ENCODE measurements around the gene NOS3. TPM values are rescaled to one million over a fixed set of nuclear protein-coding genes. Genes with fewer than 3 reads are reported as not detected.

Gene NOS3
- total and polyA plus RNA-seq, 2 experiments from 2014 or later: 2.6 to 6.1 TPM

DNA sequence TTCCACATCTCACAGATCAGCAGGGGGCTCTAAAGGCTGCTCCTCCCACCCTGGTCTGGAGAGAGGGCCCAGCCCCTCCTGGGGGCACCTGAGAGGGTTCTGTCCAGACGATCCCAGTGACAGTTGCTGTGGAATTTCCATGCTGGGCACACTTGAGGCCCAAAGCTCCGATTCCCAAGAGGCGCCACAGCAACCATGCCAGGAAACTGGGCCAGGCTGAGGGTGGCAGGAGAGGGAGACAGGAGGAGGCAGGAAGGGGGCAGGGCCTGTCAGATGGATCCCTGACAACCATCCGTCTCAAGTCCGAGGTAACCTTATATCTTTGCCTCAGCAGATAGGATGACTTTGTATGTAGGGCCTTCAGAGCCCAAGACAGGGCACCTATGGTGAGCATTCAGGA is 4.3 kb upstream of the NOS3 start:
- no peak overlapping the region for H3K27ac Mint-ChIP-seq
- Histone ChIP-seq H3K36me3 (ENCODE audit: insufficient read depth) (no peaks in the 10 kb centered on the region), H3K79me2 (replicated peaks; ENCODE audit: insufficient read depth) (no peaks in the 10 kb centered on the region), H4K20me1 (replicated peaks; ENCODE audit: insufficient read depth) (no peaks in the 10 kb centered on the region), H3K27ac (ENCODE audit: low read depth) (no peak overlapping the region), H3K9me2 (ENCODE audit: insufficient read depth) (no peaks in the 10 kb centered on the region), H3K4me3 (no peak overlapping the region), H2AFZ (no peak overlapping the region), H3K4me1 (ENCODE audit: insufficient read depth) (peaks cover 4% of the 10 kb centered on the region), H3F3A (replicated peaks; ENCODE audit: low read depth) (no peaks in the 10 kb centered on the region), H3K4me2 (no peak overlapping the region), H3K27me3 (ENCODE audit: insufficient read depth) (peaks cover 7% of the 10 kb centered on the region; the same call in 1 of the 2 replicates)
- H3K27me3 Mint-ChIP-seq (ENCODE audit: insufficient read depth, low read depth, poor library complexity): peaks cover 24% of the 10 kb centered on the region
- no peak overlapping the region for H3K4me3 Mint-ChIP-seq
- H3K36me3 Mint-ChIP-seq (ENCODE audit: low read depth): peaks cover 24% of the 10 kb centered on the region
- ATAC-seq: no peak
- peaks cover 24% of the 10 kb centered on the region for H3K9me3 Mint-ChIP-seq
- no peak for DNase-seq (ENCODE audit: low spot score)
- H3K4me1 Mint-ChIP-seq: peaks cover 4% of the 10 kb centered on the region; the same call in 1 of the 3 replicates
- TF ChIP-seq NANOG (IDR thresholded peaks at IDR 0.05; ENCODE audit: borderline replicate concordance) (no peak), JUNB (IDR thresholded peaks at IDR 0.05; ENCODE audit: unreplicated experiment) (no peak), POLR2AphosphoS5 (IDR thresholded peaks at IDR 0.05; ENCODE audit: low read depth) (no peak)
- TF ChIP-seq, protein P1, sequence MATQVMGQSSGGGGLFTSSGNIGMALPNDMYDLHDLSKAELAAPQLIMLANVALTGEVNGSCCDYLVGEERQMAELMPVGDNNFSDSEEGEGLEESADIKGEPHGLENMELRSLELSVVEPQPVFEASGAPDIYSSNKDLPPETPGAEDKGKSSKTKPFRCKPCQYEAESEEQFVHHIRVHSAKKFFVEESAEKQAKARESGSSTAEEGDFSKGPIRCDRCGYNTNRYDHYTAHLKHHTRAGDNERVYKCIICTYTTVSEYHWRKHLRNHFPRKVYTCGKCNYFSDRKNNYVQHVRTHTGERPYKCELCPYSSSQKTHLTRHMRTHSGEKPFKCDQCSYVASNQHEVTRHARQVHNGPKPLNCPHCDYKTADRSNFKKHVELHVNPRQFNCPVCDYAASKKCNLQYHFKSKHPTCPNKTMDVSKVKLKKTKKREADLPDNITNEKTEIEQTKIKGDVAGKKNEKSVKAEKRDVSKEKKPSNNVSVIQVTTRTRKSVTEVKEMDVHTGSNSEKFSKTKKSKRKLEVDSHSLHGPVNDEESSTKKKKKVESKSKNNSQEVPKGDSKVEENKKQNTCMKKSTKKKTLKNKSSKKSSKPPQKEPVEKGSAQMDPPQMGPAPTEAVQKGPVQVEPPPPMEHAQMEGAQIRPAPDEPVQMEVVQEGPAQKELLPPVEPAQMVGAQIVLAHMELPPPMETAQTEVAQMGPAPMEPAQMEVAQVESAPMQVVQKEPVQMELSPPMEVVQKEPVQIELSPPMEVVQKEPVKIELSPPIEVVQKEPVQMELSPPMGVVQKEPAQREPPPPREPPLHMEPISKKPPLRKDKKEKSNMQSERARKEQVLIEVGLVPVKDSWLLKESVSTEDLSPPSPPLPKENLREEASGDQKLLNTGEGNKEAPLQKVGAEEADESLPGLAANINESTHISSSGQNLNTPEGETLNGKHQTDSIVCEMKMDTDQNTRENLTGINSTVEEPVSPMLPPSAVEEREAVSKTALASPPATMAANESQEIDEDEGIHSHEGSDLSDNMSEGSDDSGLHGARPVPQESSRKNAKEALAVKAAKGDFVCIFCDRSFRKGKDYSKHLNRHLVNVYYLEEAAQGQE (IDR thresholded peaks at IDR 0.05; ENCODE audit: unreplicated experiment): no peak
- TF ChIP-seq, protein P2, sequence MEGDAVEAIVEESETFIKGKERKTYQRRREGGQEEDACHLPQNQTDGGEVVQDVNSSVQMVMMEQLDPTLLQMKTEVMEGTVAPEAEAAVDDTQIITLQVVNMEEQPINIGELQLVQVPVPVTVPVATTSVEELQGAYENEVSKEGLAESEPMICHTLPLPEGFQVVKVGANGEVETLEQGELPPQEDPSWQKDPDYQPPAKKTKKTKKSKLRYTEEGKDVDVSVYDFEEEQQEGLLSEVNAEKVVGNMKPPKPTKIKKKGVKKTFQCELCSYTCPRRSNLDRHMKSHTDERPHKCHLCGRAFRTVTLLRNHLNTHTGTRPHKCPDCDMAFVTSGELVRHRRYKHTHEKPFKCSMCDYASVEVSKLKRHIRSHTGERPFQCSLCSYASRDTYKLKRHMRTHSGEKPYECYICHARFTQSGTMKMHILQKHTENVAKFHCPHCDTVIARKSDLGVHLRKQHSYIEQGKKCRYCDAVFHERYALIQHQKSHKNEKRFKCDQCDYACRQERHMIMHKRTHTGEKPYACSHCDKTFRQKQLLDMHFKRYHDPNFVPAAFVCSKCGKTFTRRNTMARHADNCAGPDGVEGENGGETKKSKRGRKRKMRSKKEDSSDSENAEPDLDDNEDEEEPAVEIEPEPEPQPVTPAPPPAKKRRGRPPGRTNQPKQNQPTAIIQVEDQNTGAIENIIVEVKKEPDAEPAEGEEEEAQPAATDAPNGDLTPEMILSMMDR (conservative IDR thresholded peaks at IDR 0.05; ENCODE audit: low read depth in 2 of 2): no peak

DNA sequence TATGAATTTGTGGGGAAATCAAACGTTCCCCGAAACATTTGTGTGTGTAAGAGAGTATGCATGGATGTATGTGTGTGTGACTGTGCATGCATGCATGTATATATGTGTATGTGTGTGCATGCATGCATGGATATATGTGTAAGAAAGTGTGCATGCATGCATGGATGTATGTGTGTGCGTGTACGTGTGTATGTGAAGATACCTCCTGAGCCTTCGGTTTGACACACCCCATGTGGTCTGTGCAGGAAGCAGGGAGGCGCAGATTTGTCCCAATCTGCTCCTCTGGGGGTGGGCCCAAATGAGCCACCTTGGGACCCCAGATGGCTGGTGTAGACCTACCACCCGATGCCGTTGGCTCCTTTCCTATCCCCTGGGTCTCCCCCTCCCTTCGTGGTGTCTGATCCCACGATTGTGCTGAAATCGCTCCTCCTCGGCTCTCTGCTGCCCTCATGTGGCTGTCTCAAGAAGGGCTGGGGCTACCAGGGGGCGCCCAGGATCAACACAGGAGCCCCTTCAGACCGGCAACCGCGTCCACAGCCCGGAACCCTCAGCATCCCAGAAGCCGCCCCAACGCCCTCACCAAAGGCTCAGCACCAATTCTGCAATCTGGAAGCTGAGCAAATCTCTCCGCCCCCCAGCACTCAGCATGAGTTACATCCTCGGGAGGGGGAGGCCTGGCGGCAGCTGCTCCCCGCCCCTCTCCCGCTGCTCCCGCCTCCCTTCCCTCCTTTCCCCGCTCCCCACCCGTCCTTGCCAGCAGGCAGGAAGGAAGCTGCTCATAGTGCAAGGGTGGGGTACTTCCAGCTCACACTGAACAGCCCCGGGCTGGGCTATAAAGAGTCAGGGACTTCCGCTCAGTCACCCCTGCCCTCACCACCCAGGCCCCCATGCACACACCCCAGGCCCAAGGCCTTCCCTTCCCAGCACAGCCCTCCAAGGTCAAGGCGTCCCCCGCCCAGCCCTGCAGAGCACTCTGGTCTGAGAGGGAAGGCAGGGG is 2.3 kb upstream of the NOS3 start:
- peak overlapping the region; percentile 71 for H3K4me3 Mint-ChIP-seq
- no peaks in the 10 kb centered on the region for H3K9me2 ChIP-seq (ENCODE audit: insufficient read depth)
- H3K27me3 ChIP-seq (ENCODE audit: insufficient read depth): no peaks in the 10 kb centered on the region
- peak overlapping the region; percentile 82 for H3K4me2 ChIP-seq
- H3F3A ChIP-seq (replicated peaks; ENCODE audit: low read depth): no peaks in the 10 kb centered on the region
- H2AFZ ChIP-seq: peak overlapping the region; percentile 98
- ATAC-seq (peak; percentile 70), DNase-seq (ENCODE audit: low spot score) (peak; percentile 91)
- peaks cover 26% of the 10 kb centered on the region for H3K36me3 Mint-ChIP-seq (ENCODE audit: low read depth)
- H3K9me3 Mint-ChIP-seq: peaks cover 26% of the 10 kb centered on the region
- no peaks in the 10 kb centered on the region for H4K20me1 ChIP-seq (replicated peaks; ENCODE audit: insufficient read depth)
- no peaks in the 10 kb centered on the region for H3K79me2 ChIP-seq (replicated peaks; ENCODE audit: insufficient read depth)
- peaks cover 10% of the 10 kb centered on the region; the same call in 2 of the 3 replicates for H3K4me1 Mint-ChIP-seq
- no peak overlapping the region for H3K27ac ChIP-seq (ENCODE audit: low read depth)
- H3K4me3 ChIP-seq: peak overlapping the region; percentile 68
- H3K36me3 ChIP-seq (ENCODE audit: insufficient read depth): no peaks in the 10 kb centered on the region
- H3K4me1 ChIP-seq (ENCODE audit: insufficient read depth): peaks cover 12% of the 10 kb centered on the region
- no peak overlapping the region for H3K27ac Mint-ChIP-seq
- H3K27me3 Mint-ChIP-seq (ENCODE audit: insufficient read depth, low read depth, poor library complexity): peaks cover 22% of the 10 kb centered on the region
- TF ChIP-seq, protein P1 (IDR thresholded peaks at IDR 0.05; ENCODE audit: unreplicated experiment): no peak
- no peak for TF ChIP-seq CREB1 (CRISPR knock-in tag; IDR thresholded peaks at IDR 0.05; ENCODE audit: low read depth)
- TF ChIP-seq, protein P3, sequence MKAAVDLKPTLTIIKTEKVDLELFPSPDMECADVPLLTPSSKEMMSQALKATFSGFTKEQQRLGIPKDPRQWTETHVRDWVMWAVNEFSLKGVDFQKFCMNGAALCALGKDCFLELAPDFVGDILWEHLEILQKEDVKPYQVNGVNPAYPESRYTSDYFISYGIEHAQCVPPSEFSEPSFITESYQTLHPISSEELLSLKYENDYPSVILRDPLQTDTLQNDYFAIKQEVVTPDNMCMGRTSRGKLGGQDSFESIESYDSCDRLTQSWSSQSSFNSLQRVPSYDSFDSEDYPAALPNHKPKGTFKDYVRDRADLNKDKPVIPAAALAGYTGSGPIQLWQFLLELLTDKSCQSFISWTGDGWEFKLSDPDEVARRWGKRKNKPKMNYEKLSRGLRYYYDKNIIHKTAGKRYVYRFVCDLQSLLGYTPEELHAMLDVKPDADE (IDR thresholded peaks at IDR 0.05): no peak

Measured in GM23338 (cell line).